Vagina (tissue), 2 donors: ENCODE results near the gene HNF1A. TPM values are rescaled to one million over a fixed set of nuclear protein-coding genes. Genes with fewer than 3 reads are reported as not detected.

ENCODE experiments used
- DNase-seq, 2 donors: peaks; one replicate each; pipeline ENCODE4 v3.0.0-alpha.2; 2017; ENCODE audit errors: extremely low spot score in 2 of 2
- H3K27ac ChIP-seq: fragments of 200-600 bp; sonication (generic); one replicate; pipeline ENCODE4 v1.5.1; 2019
- H3K27me3 ChIP-seq: fragments of 200-600 bp; sonication (generic); one replicate; pipeline ENCODE4 v1.5.1; 2019
- H3K36me3 ChIP-seq, 2 donors: fragments of 200-600 bp; sonication (generic); one replicate each; pipeline ENCODE4 v1.5.1; 2017 to 2019
- H3K4me1 ChIP-seq: fragments of 200-600 bp; sonication (generic); one replicate; pipeline ENCODE4 v1.5.1; 2019
- H3K4me3 ChIP-seq, 2 donors: fragments of 200-600 bp; sonication (generic); 1 replicate in 1 of 2; 2 replicates in 1 of 2; pipeline ENCODE4 v1.5.1; 2016 to 2019
- H3K9me3 ChIP-seq: fragments of 200-600 bp; sonication (generic); one replicate; pipeline ENCODE4 v1.5.1; 2019
- POLR2A ChIP-seq, 2 donors: fragments of 450-650 bp; IDR thresholded peaks; one replicate each; pipeline ENCODE4 v1.6.1; 2017; ENCODE audit warnings: antibody characterized with exemption in 2 of 2, mild to moderate bottlenecking in 2 of 2, moderate library complexity in 2 of 2
- POLR2AphosphoS5 ChIP-seq, 2 donors: sonication (generic); formaldehyde crosslinking; IDR thresholded peaks; one replicate each; pipeline ENCODE4 v1.9.0; 2017; ENCODE audit warnings: antibody characterized with exemption in 2 of 2, mild to moderate bottlenecking in 2 of 2, low read depth in 1 of 2; ENCODE audit not compliant: insufficient read depth in 1 of 2
- intact Hi-C: fragments of 100-400 bp; cut with DNase I; formaldehyde crosslinking; loops from one replicate; pipeline ENCODE4 v1.15.1; 2023
- total RNA-seq: library from RNA; depleted of rRNA; stranded (reverse); fragments of >200 nt; gene quantifications from one replicate; pipeline ENCODE4 v1.2.3, GENCODE V29; 2016
- TF ChIP-seq, protein P1 (sequence below), 3 experiments: fragments of 450-650 bp in 2 of 3; fragments of 200-600 bp in 1 of 3; sonication (generic) in 1 of 3; IDR thresholded peaks; one replicate each; pipeline ENCODE4 v1.5.1; 2017 to 2019; ENCODE audit warnings: antibody characterized with exemption in 3 of 3, mild to moderate bottlenecking in 2 of 3, moderate library complexity in 2 of 3

The HNF1A gene
- total RNA-seq, 1 donor from 2014 or later, result not detected

DNA sequence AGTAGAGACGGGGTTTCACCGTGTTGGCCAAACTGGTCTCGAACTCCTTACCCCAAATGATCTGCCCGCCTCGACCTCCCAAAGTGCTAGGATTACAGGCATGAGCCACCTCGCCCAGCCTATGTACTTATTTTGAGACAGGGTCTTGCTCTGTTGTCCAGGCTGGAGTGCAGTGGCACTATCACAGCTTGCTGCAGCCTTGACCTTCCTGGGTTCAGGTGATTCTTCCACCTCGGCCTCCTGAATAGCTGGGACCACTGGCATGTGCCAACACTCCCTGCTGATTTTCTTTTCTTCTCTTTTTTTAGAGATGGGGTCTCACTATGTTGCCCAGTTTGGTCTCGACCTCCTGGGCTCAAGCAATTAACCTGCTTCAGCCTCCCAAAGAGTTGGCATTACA, 14.0 kb upstream of the HNF1A start:
- intact Hi-C loops, result no loop called here
- Histone ChIP-seq H3K4me1 (peaks cover 12% of the 10 kb centered on the region), H3K27me3 (no peaks in the 10 kb centered on the region), H3K4me3 (no peak overlapping the region), H3K9me3 (no peaks in the 10 kb centered on the region), H3K27ac (no peak overlapping the region), H3K36me3 (no peaks in the 10 kb centered on the region)
- no peak for TF ChIP-seq POLR2A (IDR thresholded peaks at IDR 0.05)
- TF ChIP-seq POLR2AphosphoS5 (IDR thresholded peaks at IDR 0.05; ENCODE audit: insufficient read depth in 1 of 2, low read depth in 1 of 2), result no peak
- DNase-seq, result no peak

DNA sequence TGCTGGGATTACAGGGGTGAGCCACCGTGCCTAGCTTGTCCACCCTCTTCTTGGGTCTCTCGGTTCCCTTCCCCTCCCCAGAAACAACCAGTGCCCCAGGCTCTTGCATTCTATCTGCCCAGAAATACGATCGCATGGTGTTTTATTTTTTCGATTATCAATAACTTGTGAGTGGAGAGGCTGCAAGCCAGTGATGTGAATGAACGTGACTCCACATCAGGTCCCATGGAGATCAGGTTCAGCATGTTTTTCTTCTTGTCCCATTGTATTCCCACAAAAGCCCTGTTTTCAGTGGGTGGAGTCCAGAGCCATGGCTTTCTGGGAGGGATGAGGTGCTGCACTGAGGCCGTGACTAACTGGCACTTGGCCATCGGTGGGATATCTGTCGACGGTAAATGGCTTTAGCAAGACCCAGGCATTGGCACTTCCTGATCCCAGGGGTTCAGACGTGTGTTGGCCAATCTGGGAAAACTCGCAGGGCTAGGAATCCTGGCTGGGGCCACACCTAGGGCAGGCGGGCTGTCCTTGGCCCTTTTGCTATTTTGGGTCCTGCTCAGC, 12.7 kb upstream of the HNF1A start:
- H3K4me3 ChIP-seq, result no peak overlapping the region
- TF ChIP-seq POLR2A (IDR thresholded peaks at IDR 0.05) (no peak), POLR2AphosphoS5 (IDR thresholded peaks at IDR 0.05; ENCODE audit: insufficient read depth in 1 of 2, low read depth in 1 of 2) (no peak)
- TF ChIP-seq, protein P1, sequence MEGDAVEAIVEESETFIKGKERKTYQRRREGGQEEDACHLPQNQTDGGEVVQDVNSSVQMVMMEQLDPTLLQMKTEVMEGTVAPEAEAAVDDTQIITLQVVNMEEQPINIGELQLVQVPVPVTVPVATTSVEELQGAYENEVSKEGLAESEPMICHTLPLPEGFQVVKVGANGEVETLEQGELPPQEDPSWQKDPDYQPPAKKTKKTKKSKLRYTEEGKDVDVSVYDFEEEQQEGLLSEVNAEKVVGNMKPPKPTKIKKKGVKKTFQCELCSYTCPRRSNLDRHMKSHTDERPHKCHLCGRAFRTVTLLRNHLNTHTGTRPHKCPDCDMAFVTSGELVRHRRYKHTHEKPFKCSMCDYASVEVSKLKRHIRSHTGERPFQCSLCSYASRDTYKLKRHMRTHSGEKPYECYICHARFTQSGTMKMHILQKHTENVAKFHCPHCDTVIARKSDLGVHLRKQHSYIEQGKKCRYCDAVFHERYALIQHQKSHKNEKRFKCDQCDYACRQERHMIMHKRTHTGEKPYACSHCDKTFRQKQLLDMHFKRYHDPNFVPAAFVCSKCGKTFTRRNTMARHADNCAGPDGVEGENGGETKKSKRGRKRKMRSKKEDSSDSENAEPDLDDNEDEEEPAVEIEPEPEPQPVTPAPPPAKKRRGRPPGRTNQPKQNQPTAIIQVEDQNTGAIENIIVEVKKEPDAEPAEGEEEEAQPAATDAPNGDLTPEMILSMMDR (IDR thresholded peaks at IDR 0.05), result no peak
- H3K36me3 ChIP-seq, result no peaks in the 10 kb centered on the region
- H3K27me3 ChIP-seq, result no peaks in the 10 kb centered on the region
- DNase-seq, result no peak
- H3K9me3 ChIP-seq, result no peaks in the 10 kb centered on the region
- intact Hi-C loops, result loop anchor here (5.0 kb wide), 1 partner anchor 323 kb away; the partner anchor contains the start of gene CABP1
- H3K27ac ChIP-seq, result no peak overlapping the region
- peaks cover 12% of the 10 kb centered on the region for H3K4me1 ChIP-seq

DNA sequence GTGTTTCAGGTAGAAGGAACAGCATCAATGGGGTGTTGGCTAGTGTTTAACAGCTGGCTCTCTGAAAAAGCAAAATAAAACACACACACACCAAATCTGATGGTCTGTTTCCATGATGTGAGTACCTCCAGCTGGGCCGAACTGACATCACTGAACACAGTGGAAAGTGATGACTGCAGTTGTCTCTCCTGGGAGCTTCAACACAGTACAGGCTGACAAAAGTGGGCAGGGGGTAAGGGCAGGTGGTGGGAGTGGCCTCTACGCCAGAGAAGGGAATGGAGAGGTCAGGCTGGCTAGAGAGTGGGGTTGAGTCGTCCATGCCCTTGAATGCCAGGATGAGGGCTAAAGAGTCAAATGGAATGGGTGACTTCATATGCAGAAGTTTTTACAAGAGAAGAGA, 8.0 kb upstream of the HNF1A start:
- no peaks in the 10 kb centered on the region for H3K36me3 ChIP-seq
- DNase-seq, result no peak

DNA sequence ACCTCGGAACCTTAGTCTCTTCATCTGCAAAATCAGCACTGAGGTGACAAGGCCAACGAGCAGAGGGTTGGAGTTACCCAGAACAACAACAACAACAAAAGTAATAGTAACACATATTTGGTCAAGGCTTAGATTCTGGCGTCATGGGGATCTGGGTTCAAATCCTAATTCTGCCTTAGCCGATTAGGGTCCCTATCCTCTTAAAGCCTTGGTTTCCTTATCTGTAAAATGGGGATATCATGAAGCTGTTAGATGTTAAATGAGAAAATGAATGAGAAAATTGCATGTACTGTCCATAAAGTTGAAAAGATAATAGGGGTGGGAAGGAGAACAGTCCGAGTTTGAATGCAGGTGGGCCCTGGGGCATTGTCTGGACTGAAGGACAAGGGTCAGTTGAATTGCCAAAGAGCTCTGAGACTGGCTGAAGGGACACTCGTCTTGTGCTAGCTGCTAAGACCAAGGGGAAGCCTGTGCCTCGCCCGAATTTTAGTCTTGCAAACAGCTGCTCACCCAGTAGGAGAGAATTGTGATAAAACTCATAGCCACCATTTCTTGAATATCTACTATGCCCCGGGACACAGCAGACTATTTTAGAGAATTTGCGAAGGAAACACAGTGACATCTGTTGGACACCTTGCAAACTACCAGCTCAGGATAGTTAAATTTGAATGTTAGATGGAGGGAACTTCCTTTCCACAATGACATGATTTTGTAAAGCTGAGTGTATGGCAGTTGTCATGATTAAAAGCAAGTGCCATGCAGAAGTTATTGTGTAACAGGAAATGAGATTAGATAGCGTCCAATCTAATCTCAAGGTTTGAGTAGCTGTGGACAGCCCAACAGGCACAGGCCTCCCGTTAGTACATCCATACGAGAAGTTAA, 6.8 kb upstream of the HNF1A start:
- DNase-seq, result no peak
- intact Hi-C loops, result loop anchor here (5.0 kb wide), 1 partner anchor 384 kb away; no protein-coding TSS in a partner anchor
- no peaks in the 10 kb centered on the region for H3K27me3 ChIP-seq

More for the DNA sequence above, 8.0 kb upstream of the HNF1A start:
- intact Hi-C loops, result loop anchor here (5.0 kb wide), 1 partner anchor 383 kb away; no protein-coding TSS in a partner anchor
- TF ChIP-seq, protein P1 (IDR thresholded peaks at IDR 0.05), result no peak
- TF ChIP-seq POLR2A (IDR thresholded peaks at IDR 0.05), result no peak
- no peak for TF ChIP-seq POLR2AphosphoS5 (IDR thresholded peaks at IDR 0.05; ENCODE audit: insufficient read depth in 1 of 2, low read depth in 1 of 2)
- H3K27ac ChIP-seq, result no peak overlapping the region
- H3K27me3 ChIP-seq, result no peaks in the 10 kb centered on the region
- no peak overlapping the region for H3K4me3 ChIP-seq
- peaks cover 7% of the 10 kb centered on the region for H3K4me1 ChIP-seq
- no peaks in the 10 kb centered on the region for H3K9me3 ChIP-seq

More for the DNA sequence above, 6.8 kb upstream of the HNF1A start:
- H3K27ac ChIP-seq, result no peak overlapping the region
- H3K9me3 ChIP-seq, result no peaks in the 10 kb centered on the region
- H3K4me1 ChIP-seq, result peaks cover 7% of the 10 kb centered on the region
- no peak overlapping the region for H3K4me3 ChIP-seq
- TF ChIP-seq, protein P1 (IDR thresholded peaks at IDR 0.05), result peak; percentile 65 to 70 (median 70)
- TF ChIP-seq POLR2AphosphoS5 (IDR thresholded peaks at IDR 0.05; ENCODE audit: insufficient read depth in 1 of 2, low read depth in 1 of 2) (peak in 1 of 2 donors; percentile 56), POLR2A (IDR thresholded peaks at IDR 0.05) (no peak)
- no peaks in the 10 kb centered on the region for H3K36me3 ChIP-seq
